AG09309 (cell line): ENCODE data around the gene NINJ2.

Experiments used
- DNase-seq: peaks from one replicate; pipeline ENCODE4 v3.0.0-alpha.2; 2010; ENCODE audit warnings: low read depth
- H3K4me3 ChIP-seq: 2 replicates; pipeline ENCODE4 v1.5.1; 2011; ENCODE audit warnings: mild to moderate bottlenecking, low read depth, low read length, moderate library complexity; ENCODE audit not compliant: control insufficient read depth
- TF ChIP-seq, protein P1 (sequence below): IDR thresholded peaks from 2 replicates; pipeline ENCODE4 v1.5.1; 2011; ENCODE audit warnings: mild to moderate bottlenecking, low read depth, low read length, inconsistent platforms; ENCODE audit not compliant: insufficient read depth, control insufficient read depth; ENCODE audit errors: missing control alignments

NINJ2 gene

DNA sequence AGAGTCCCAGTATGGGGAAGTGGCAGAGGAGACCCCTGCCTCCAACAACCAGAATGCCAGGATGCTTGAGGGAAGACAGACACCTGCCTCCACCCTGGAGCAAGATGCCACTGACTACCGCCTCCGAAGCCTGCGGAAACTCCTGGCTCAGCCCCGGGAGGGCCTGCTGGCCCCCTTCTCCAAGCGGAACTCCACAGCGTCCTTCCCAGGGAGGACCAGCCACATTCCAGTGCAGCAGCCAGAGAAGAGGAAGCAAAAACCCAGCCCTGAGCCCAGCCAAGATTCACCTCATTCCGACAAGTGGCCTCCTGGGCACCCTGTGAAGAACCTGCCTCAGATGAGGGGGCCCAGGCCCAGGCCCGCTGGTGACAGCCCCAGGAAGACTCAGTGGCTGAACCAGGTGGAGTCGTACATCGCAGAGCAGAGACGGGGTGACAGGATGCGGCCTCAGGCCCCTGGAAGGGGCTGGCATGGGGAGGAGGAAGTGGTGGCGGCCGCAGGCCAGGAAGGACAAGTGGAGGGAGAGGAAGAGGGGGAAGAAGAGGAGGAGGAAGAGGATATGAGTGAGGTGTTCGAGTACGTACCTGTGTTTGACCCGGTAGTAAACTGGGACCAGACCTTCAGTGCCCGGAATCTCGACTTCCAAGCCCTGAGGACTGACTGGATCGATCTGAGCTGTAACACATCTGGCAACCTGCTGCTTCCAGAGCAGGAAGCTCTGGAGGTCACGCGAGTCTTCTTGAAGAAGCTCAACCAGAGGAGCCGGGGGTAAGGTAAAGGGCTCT lies 109.8 kb downstream of the NINJ2 start:
- no peak for DNase-seq
- TF ChIP-seq, protein P1, sequence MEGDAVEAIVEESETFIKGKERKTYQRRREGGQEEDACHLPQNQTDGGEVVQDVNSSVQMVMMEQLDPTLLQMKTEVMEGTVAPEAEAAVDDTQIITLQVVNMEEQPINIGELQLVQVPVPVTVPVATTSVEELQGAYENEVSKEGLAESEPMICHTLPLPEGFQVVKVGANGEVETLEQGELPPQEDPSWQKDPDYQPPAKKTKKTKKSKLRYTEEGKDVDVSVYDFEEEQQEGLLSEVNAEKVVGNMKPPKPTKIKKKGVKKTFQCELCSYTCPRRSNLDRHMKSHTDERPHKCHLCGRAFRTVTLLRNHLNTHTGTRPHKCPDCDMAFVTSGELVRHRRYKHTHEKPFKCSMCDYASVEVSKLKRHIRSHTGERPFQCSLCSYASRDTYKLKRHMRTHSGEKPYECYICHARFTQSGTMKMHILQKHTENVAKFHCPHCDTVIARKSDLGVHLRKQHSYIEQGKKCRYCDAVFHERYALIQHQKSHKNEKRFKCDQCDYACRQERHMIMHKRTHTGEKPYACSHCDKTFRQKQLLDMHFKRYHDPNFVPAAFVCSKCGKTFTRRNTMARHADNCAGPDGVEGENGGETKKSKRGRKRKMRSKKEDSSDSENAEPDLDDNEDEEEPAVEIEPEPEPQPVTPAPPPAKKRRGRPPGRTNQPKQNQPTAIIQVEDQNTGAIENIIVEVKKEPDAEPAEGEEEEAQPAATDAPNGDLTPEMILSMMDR: no peak

DNA sequence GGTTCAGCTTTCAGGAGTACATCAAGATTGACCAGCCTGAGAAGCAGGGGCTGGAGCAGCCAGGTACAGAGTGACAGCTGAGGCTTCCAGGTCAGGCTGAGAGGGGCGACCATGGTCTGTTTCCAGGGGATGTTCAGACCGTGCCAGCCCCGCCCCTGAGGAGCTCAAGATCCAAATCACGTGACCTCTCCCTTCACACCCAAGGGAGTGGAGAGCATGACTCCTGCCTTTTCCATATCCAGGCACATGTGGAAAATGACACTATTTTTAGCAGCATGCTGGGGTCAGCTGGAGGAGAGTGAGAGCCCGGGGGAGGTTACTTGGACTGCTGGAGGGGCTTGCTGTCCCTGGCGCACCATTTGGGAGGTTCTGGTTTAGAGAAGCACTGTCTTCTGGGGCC lies 110.8 kb downstream of the NINJ2 start:
- no peak overlapping the region for H3K4me3 ChIP-seq
- DNase-seq: no peak
- TF ChIP-seq, protein P1: no peak

More for the DNA sequence above, 109.8 kb downstream of the NINJ2 start:
- no peak overlapping the region for H3K4me3 ChIP-seq

DNA sequence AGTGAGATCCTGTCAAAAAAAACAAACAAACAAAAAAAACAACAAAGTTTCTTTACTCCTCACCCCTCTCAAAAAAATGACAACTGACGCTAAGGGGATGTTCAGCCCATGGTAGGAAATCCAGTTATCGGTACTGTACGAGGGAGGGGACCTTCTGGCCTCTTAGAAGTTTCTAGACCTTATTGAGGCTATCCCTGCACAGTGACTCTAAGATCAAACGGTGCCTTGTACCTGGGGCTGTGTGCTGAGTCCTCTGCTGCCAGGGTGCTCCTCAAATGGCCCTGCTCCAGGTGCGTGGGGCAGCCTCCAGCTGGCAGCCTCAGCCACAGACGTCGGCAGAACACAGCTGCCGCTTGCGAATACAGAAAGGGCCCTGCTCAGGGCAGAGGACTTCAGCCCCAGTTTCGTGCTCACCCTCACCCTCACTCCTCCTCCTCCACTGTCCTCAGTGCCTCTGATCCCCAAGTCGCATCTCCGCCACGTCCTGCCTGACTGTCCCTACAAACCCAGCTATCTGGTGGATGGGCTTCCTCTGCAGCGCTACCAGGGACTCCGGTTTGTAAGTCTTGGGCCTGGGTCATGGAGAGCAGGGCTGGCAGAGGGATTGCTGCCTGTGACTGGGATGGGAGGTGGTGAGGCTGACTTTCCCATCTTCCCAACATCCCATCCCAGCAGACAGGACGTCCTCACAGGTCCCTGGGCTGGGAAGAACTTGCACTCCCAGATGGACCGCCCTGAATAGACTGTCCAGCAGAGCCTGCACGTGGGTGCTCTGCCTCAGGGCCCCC lies 112.6 kb downstream of the NINJ2 start:
- TF ChIP-seq, protein P1: no peak
- no peak for DNase-seq
- no peak overlapping the region for H3K4me3 ChIP-seq

DNA sequence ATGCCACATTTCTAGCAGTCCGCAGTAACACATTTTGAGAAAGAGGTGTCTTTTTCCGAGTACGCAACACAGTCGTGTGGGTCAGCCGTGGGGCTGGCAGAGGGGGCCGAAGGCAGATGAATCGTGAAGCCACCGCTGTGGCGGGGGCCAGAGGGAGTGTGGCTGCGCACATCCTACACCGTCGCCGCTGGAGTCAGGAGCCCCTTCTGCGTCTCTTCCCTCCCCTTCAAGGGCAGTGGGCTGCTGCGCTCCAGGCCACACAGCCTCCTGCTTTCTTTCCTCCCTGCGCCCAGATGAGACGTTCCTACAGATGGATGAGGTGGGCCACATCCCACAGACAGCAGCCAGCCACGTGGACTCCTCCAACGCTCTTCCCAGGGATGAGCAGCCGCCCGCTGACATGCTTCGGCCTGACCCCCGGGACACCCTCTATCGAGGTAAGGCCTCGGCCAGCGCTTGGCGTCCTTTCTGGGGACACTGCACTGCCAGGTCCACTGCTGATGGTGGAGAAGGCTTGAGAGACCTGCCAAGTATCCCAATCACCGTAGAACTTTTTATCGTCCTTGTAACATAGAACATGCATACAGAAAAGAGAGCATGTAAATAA lies 113.7 kb downstream of the NINJ2 start:
- TF ChIP-seq, protein P1: no peak
- DNase-seq: no peak
- no peak overlapping the region for H3K4me3 ChIP-seq

DNA sequence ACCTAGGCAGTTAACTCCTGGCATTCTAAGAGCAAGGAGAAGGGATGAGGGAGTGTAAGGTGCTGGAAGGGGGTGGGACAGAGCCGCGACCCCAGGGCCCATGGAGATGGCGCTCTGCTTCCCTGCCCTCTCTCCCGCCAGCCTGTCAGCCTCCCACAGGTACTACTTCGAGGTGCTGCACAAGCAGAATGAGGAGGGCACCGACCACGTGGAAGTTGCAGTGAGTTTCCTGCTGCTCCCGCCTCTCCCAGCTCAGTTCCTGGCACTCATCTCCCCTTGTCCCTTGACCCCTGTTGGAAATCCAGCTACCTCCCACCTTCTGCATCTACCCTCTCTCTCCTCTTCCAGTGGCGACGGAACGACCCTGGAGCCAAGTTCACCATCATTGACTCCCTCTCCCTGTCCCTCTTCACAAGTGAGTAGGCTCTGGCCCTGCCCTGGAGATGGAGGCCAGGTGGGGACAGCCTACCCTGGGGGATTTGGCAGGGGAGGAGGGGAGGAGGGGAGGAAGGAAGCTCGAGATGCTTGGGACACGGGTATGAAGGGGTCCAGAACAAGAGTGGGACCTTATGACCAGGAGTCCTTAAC lies 115.3 kb downstream of the NINJ2 start:
- TF ChIP-seq, protein P1: no peak
- DNase-seq: no peak
- H3K4me3 ChIP-seq: no peak overlapping the region
